Cardiac septum (tissue), 1 donor: ENCODE data around the gene ATP6V0E1. TPM values are rescaled to one million over a fixed set of nuclear protein-coding genes. Genes with fewer than 3 reads are reported as not detected.
A peak's percentile ranks its signal among the peaks of the same experiment; 100 is the strongest.
"Not testable (repeated sequence)": the region's sequence is repeated elsewhere in the genome, so short reads cannot be mapped to it uniquely, and the experiment has no call there.

ENCODE experiments used
- DNase-seq: peaks from one replicate; pipeline ENCODE4 v3.0.0-alpha.2; 2020; ENCODE audit warnings: low spot score
- intact Hi-C: fragments of 100-400 bp; cut with DNase I; formaldehyde crosslinking; loops from one replicate; pipeline ENCODE4 v1.14.0; 2022
- total RNA-seq: library from RNA; stranded (reverse); fragmentation: NEBNext Ultra II Directional; extraction: Animal tissue kit (Norgen Biotek cat#: 25700); gene quantifications from one replicate; pipeline ENCODE4 v1.2.1, GENCODE V29; 2021
- donor health status: DM: no; HTN: no; CAD: no.

ATP6V0E1 gene
- total RNA-seq, 1 donor from 2014 or later: 201 TPM

DNA sequence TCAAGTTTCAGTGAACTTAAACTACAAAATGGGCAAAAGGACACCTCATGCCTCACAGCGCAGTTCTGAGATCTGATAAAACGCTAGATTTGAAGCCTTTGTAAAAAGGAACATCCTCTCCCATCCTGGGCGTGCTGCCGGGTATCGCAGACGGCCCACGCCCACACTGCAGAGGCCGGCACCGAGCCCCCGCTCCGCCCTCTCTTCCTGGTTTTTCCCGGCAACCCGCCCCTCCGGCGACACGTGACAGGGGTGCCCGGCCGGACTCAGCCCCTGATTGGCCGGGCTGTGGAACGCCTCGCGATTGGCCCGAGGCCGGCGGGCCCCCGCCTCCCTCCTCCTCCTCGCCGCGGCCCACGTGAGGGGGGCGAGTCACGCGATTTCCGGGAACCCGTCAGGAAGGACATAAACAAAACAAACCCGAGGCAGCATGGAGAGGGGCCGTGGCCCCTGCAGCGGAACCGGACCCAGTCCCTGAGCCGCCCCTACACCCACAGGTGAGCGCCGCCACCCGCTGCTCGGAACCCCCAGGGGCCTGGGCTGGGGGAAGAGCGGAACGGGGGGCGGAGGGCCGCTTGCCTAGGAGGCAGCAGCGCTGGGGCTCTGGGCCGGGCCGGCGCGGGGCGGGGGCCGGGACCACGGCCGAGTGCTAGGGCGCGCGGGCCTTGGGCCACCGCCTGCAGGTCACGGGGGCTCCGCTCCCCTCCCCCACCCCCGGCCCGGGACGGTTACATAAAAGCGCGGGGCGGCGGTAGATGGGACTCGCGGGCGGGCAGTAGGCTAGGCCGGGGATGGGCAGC lies 72.6 kb downstream of the ATP6V0E1 start, which contains the start of gene CREBRF:
TSS of gene CREBRF (plus strand) at position 370 of the 800 bp plus-strand sequence. CDS start 24,424 bp downstream, outside the sequence.
- peak; percentile 99 for DNase-seq
- intact Hi-C loops: loop anchor here (1.0 kb wide), 1 partner anchor 73 kb away; the partner anchor contains the start of gene ATP6V0E1

GRCh38 chr5:173056783-173057061 lies 73.2 kb downstream of the ATP6V0E1 start:
- DNase-seq: no peak
- intact Hi-C loops: loop anchor here (1.0 kb wide), 1 partner anchor 73 kb away; the partner anchor contains the start of gene ATP6V0E1

- intact Hi-C loops: no loop called here
- peak; percentile 99 for DNase-seq
These were observed 73.7 kb downstream of the ATP6V0E1 start for GRCh38 chr5:173057062-173057924.

DNA sequence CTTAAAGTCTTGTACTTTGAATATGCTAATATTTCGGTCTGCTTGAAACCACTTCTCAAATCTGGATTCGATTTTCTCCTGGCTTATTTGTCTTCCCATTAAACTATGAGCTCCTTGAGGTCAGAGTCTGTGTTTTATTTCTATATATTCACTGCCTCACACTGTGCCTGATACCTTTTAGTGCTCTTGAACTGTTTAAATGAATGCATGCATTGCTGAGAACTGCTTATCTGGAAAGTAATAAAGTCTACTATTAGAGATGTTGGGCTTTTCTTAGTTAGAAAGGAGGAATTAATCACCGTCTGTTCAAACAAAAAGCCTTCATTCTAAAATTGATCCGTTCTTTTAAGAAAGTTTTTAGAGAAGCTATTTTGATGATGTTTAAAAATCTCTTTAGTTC lies 78.6 kb downstream of the ATP6V0E1 start:
- intact Hi-C loops: no loop called here
- DNase-seq: no peak

GRCh38 chr5:173065155-173065554 lies 81.6 kb downstream of the ATP6V0E1 start:
- intact Hi-C loops: no loop called here
- no peak for DNase-seq

GRCh38 chr5:173069671-173070070 lies 86.1 kb downstream of the ATP6V0E1 start:
- DNase-seq: no peak
- intact Hi-C loops: no loop called here

GRCh38 chr5:173075137-173075843 lies 91.7 kb downstream of the ATP6V0E1 start:
- no peak for DNase-seq
- intact Hi-C loops: no loop called here

GRCh38 chr5:173075970-173076369 lies 92.4 kb downstream of the ATP6V0E1 start:
- no peak for DNase-seq
- intact Hi-C loops: no loop called here

GRCh38 chr5:173076471-173076870 lies 92.9 kb downstream of the ATP6V0E1 start:
- DNase-seq, intact Hi-C loops: not testable (repeated sequence)

- intact Hi-C loops: no loop called here
- DNase-seq: no peak
These were observed 95.3 kb downstream of the ATP6V0E1 start for GRCh38 chr5:173078878-173079277.

Other genes with a start within 250 kb of the ATP6V0E1 start
- 49.9 TPM for gene DUSP1, start 212.6 kb upstream of the ATP6V0E1 start, total RNA-seq
- 76.9 TPM for gene ERGIC1, start 149.5 kb upstream of the ATP6V0E1 start, total RNA-seq
- gene RPL26L1, start 24.3 kb upstream of the ATP6V0E1 start, total RNA-seq: 28.1 TPM
- 20.2 TPM for gene CREBRF, start 72.6 kb downstream of the ATP6V0E1 start, total RNA-seq
- 11.1 TPM for gene BNIP1, start 160.8 kb downstream of the ATP6V0E1 start, total RNA-seq